ENCODE data around the gene WWOX. TPM values are rescaled to one million over a fixed set of nuclear protein-coding genes. Genes with fewer than 3 reads are reported as not detected.

WWOX gene
- total and polyA plus RNA-seq, 2 donors (not counting 3 experiments of a cell fraction or from before 2014, with no cell fraction given), result 6.2 to 12.5 TPM

GRCh38 chr16:78199325-78200022 lies 100.0 kb downstream of the WWOX start:
- ChIA-PET CTCF (no interaction called here), POLR2A (no interaction called here)
- dilution Hi-C loops (cut with MboI; ENCODE audit: extremely low pct_ligation_motif_present, low sequenced_read_pairs) (no loop called here), intact Hi-C loops (cut with micrococcal nuclease) (no loop called here)
- H3K27ac ChIP-seq (ENCODE audit: insufficient read depth, low read depth, low read length), result no peak overlapping the region
- TF ChIP-seq MAX (IDR thresholded peaks at IDR 0.05; ENCODE audit: insufficient read depth, insufficient read length) (no peak), JUN (IDR thresholded peaks at IDR 0.05; ENCODE audit: borderline replicate concordance, insufficient read depth, insufficient read length, low read depth) (no peak), POLR2A (IDR thresholded peaks at IDR 0.05; ENCODE audit: low read depth, low read length) (no peak), GATA2 (IDR thresholded peaks at IDR 0.05; ENCODE audit: insufficient read depth, insufficient read length, low read depth, low read length) (no peak), FOS (IDR thresholded peaks at IDR 0.05; ENCODE audit: borderline replicate concordance, insufficient read depth, low read length) (no peak), POLR2AphosphoS5 (IDR thresholded peaks at IDR 0.05; ENCODE audit: insufficient read depth, low read depth, low read length) (no peak), CTCF (IDR thresholded peaks at IDR 0.05; ENCODE audit: extremely low read depth in 1 of 2, insufficient read depth in 1 of 2, low read depth in 1 of 2, low read length in 2 of 2) (no peak), EZH2 (IDR thresholded peaks at IDR 0.05; ENCODE audit: borderline replicate concordance, low read depth, low read length, severe bottlenecking) (no peak), MYC (IDR thresholded peaks at IDR 0.05; ENCODE audit: low read depth, low read length) (no peak)
- no peak overlapping the region for H2AFZ ChIP-seq (ENCODE audit: low read depth, low read length)
- H3K9me1 ChIP-seq (replicated peaks; ENCODE audit: control insufficient read depth, extremely low read depth, insufficient read depth, low read length), result no peaks in the 10 kb centered on the region
- H3K4me1 ChIP-seq (ENCODE audit: control insufficient read depth, extremely low read depth, insufficient read depth, low read length), result no peaks in the 10 kb centered on the region
- no peaks in the 10 kb centered on the region for H3K79me2 ChIP-seq (ENCODE audit: control insufficient read depth, insufficient read depth, low read length)
- no peak overlapping the region for H3K9ac ChIP-seq (replicated peaks; ENCODE audit: extremely low read depth, insufficient read depth, low read length)
- no peak for FAIRE-seq
- H3K36me3 ChIP-seq (ENCODE audit: control insufficient read depth in 2 of 2, extremely low read depth in 1 of 2, insufficient read depth in 2 of 2, low read length in 2 of 2), result no peaks in the 10 kb centered on the region
- no peak for DNase-seq (ENCODE audit: low read depth, low spot score)
- H4K20me1 ChIP-seq (replicated peaks; ENCODE audit: control insufficient read depth, extremely low read depth, insufficient read depth, low read length), result no peaks in the 10 kb centered on the region
- H3K4me3 ChIP-seq (replicated peaks in 1 of 3; ENCODE audit: insufficient read depth in 1 of 3, low read depth in 1 of 3, low read length in 3 of 3), result no peak overlapping the region
- no peak overlapping the region for H3K4me2 ChIP-seq (ENCODE audit: insufficient read depth, low read length)
- BruUV-seq (replicated peaks), result no TSS peak
- H3K27me3 ChIP-seq (ENCODE audit: control insufficient read depth in 2 of 2, insufficient read depth in 2 of 2, low read length in 2 of 2), result no peaks in the 10 kb centered on the region
- no peaks in the 10 kb centered on the region for H3K9me3 ChIP-seq (replicated peaks; ENCODE audit: control insufficient read depth, insufficient read depth, low read length)
